HEK293 (cell line): ENCODE measurements around the gene PIK3R5.

Experiments
- KLF8 ChIP-seq: fragments of 450-650 bp; formaldehyde crosslinking; IDR thresholded peaks from 2 replicates; pipeline ENCODE4 v1.5.1; 2016; ENCODE audit warnings: missing biosample characterization, missing genetic modification characterization
- ZBTB7A ChIP-seq: fragments of 450-650 bp; formaldehyde crosslinking; IDR thresholded peaks from 2 replicates; pipeline ENCODE4 v1.5.1; 2016; ENCODE audit warnings: low read depth, missing biosample characterization, missing genetic modification characterization
- ZNF473 ChIP-seq: fragments of 450-650 bp; formaldehyde crosslinking; IDR thresholded peaks from 2 replicates; pipeline ENCODE4 v1.5.1; 2017; ENCODE audit warnings: missing biosample characterization, missing genetic modification characterization
- ZNF561 ChIP-seq: fragments of 450-650 bp; IDR thresholded peaks from 2 replicates; pipeline ENCODE4 v1.5.1; 2018; ENCODE audit warnings: missing biosample characterization, missing genetic modification characterization, borderline replicate concordance
- ZNF837 ChIP-seq: fragments of 450-650 bp; formaldehyde crosslinking; IDR thresholded peaks from 2 replicates; pipeline ENCODE4 v1.5.1; 2016; ENCODE audit warnings: missing biosample characterization, missing genetic modification characterization
- TF ChIP-seq, protein P1 (sequence below): fragments of 450-650 bp; formaldehyde crosslinking; IDR thresholded peaks from 2 replicates; pipeline ENCODE4 v1.5.1; 2016; ENCODE audit warnings: missing biosample characterization, missing genetic modification characterization
- TF ChIP-seq, protein P2 (sequence below): fragments of 450-650 bp; formaldehyde crosslinking; IDR thresholded peaks from 2 replicates; pipeline ENCODE4 v1.5.1; 2016; ENCODE audit warnings: missing biosample characterization, missing genetic modification characterization
- TF ChIP-seq, protein P3 (sequence below): fragments of 450-650 bp; formaldehyde crosslinking; IDR thresholded peaks from 2 replicates; pipeline ENCODE4 v1.5.1; 2016; ENCODE audit warnings: missing biosample characterization, missing genetic modification characterization

DNA sequence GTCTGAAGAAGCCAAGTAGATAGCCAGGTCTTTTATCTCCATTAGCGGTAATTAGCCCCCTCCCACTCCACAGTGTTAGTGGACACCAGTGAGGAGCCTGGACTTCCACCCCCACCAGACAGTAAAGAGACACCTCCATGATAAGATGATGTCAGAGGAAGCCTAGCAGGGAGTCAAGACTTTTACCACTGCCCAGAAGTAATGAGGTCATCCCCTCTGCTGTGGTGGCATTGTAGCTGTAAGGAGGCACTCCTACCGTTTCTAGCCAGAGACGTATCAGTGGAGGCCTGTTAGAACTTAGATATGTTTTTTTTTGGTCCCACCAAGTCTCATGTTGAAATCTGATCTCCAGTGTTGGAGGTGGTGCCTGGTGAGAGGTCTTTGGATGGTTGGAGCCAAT is 38.1 kb downstream of the PIK3R5 start:
- TF ChIP-seq, protein P1, sequence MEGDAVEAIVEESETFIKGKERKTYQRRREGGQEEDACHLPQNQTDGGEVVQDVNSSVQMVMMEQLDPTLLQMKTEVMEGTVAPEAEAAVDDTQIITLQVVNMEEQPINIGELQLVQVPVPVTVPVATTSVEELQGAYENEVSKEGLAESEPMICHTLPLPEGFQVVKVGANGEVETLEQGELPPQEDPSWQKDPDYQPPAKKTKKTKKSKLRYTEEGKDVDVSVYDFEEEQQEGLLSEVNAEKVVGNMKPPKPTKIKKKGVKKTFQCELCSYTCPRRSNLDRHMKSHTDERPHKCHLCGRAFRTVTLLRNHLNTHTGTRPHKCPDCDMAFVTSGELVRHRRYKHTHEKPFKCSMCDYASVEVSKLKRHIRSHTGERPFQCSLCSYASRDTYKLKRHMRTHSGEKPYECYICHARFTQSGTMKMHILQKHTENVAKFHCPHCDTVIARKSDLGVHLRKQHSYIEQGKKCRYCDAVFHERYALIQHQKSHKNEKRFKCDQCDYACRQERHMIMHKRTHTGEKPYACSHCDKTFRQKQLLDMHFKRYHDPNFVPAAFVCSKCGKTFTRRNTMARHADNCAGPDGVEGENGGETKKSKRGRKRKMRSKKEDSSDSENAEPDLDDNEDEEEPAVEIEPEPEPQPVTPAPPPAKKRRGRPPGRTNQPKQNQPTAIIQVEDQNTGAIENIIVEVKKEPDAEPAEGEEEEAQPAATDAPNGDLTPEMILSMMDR (tag by site-specific recombination), result no peak
- no peak for TF ChIP-seq ZNF837 (tag by site-specific recombination)
- no peak for TF ChIP-seq ZNF473 (tag by site-specific recombination)
- TF ChIP-seq ZBTB7A (tag by site-specific recombination), result no peak
- TF ChIP-seq, protein P2, sequence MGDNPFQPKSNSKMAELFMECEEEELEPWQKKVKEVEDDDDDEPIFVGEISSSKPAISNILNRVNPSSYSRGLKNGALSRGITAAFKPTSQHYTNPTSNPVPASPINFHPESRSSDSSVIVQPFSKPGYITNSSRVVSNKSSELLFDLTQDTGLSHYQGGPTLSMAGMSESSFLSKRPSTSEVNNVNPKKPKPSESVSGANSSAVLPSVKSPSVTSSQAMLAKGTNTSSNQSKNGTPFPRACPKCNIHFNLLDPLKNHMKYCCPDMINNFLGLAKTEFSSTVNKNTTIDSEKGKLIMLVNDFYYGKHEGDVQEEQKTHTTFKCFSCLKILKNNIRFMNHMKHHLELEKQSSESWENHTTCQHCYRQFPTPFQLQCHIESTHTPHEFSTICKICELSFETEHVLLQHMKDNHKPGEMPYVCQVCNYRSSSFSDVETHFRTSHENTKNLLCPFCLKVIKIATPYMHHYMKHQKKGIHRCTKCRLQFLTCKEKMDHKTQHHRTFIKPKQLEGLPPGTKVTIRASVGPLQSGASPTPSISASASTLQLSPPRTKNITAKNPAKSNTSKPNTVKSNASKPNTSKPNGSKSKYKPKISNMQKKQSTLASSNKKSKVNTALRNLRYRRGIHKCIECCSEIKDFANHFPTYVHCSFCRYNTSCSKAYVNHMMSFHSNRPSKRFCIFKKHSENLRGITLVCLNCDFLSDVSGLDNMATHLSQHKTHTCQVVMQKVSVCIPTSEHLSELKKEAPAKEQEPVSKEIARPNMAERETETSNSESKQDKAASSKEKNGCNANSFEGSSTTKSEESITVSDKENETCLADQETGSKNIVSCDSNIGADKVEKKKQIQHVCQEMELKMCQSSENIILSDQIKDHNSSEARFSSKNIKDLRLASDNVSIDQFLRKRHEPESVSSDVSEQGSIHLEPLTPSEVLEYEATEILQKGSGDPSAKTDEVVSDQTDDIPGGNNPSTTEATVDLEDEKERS, result no peak
- TF ChIP-seq, protein P3, sequence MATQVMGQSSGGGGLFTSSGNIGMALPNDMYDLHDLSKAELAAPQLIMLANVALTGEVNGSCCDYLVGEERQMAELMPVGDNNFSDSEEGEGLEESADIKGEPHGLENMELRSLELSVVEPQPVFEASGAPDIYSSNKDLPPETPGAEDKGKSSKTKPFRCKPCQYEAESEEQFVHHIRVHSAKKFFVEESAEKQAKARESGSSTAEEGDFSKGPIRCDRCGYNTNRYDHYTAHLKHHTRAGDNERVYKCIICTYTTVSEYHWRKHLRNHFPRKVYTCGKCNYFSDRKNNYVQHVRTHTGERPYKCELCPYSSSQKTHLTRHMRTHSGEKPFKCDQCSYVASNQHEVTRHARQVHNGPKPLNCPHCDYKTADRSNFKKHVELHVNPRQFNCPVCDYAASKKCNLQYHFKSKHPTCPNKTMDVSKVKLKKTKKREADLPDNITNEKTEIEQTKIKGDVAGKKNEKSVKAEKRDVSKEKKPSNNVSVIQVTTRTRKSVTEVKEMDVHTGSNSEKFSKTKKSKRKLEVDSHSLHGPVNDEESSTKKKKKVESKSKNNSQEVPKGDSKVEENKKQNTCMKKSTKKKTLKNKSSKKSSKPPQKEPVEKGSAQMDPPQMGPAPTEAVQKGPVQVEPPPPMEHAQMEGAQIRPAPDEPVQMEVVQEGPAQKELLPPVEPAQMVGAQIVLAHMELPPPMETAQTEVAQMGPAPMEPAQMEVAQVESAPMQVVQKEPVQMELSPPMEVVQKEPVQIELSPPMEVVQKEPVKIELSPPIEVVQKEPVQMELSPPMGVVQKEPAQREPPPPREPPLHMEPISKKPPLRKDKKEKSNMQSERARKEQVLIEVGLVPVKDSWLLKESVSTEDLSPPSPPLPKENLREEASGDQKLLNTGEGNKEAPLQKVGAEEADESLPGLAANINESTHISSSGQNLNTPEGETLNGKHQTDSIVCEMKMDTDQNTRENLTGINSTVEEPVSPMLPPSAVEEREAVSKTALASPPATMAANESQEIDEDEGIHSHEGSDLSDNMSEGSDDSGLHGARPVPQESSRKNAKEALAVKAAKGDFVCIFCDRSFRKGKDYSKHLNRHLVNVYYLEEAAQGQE (tag by site-specific recombination), result no peak
- TF ChIP-seq KLF8 (tag by site-specific recombination), result no peak
- TF ChIP-seq ZNF561, result no peak
